ENCODE results near the gene IL34.

IL34 gene

GRCh38 chr16:70695331-70696070, 49.1 kb downstream of the IL34 start:
- Histone ChIP-seq H4K20me1 (ENCODE audit: insufficient read depth, low read length) (no peaks in the 10 kb centered on the region), H3F3A (ENCODE audit: insufficient read depth, low read length) (no peaks in the 10 kb centered on the region), H3K27me3 (replicated peaks; ENCODE audit: insufficient read depth, low read length) (no peaks in the 10 kb centered on the region), H3K79me2 (ENCODE audit: low read length) (no peaks in the 10 kb centered on the region), H3K4me3 (ENCODE audit: low read length) (no peak overlapping the region), H3K36me3 (replicated peaks; ENCODE audit: insufficient read depth, low read length) (no peaks in the 10 kb centered on the region), H3K9me2 (replicated peaks; ENCODE audit: insufficient read depth, low read length) (no peaks in the 10 kb centered on the region), H2AFZ (ENCODE audit: low read length) (no peak overlapping the region), H3K9ac (ENCODE audit: low read length) (no peak overlapping the region), H3K27ac (ENCODE audit: low read length) (no peak overlapping the region), H3K9me3 (replicated peaks; ENCODE audit: insufficient read depth, low read length) (no peaks in the 10 kb centered on the region), H3K4me2 (ENCODE audit: low read depth, low read length) (no peak overlapping the region), H3K4me1 (ENCODE audit: low read length) (no peaks in the 10 kb centered on the region)
- TF ChIP-seq EZH2phosphoT487 (IDR thresholded peaks at IDR 0.05; ENCODE audit: low read length): no peak
- TF ChIP-seq, protein P1, sequence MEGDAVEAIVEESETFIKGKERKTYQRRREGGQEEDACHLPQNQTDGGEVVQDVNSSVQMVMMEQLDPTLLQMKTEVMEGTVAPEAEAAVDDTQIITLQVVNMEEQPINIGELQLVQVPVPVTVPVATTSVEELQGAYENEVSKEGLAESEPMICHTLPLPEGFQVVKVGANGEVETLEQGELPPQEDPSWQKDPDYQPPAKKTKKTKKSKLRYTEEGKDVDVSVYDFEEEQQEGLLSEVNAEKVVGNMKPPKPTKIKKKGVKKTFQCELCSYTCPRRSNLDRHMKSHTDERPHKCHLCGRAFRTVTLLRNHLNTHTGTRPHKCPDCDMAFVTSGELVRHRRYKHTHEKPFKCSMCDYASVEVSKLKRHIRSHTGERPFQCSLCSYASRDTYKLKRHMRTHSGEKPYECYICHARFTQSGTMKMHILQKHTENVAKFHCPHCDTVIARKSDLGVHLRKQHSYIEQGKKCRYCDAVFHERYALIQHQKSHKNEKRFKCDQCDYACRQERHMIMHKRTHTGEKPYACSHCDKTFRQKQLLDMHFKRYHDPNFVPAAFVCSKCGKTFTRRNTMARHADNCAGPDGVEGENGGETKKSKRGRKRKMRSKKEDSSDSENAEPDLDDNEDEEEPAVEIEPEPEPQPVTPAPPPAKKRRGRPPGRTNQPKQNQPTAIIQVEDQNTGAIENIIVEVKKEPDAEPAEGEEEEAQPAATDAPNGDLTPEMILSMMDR (IDR thresholded peaks at IDR 0.05; ENCODE audit: low read length): no peak
- TF ChIP-seq EZH2 (optimal IDR thresholded peaks at IDR 0.05; ENCODE audit: low read depth, low read length): no peak
- no peak for DNase-seq

DNA sequence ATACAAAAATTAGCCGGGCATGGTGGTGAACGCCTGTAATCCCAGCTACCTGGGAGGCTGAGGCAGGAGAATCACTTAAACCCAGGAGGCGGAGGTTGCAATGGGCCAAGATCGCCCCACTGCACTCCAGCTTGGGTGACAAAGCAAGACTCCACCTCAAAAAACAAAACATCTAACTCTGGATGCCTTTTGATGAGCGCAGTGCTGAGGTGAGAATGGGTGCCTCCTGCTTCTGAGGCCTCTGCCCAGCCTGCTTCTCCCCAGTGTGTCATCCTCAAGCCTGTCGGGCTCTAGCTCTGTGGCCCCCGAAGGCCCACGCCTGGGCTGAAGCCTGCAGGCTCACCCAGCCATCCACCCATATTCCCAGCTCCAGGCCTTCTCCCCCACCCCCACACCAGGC, 50.0 kb downstream of the IL34 start:
- Histone ChIP-seq H3K27me3 (replicated peaks; ENCODE audit: insufficient read depth, low read length) (no peaks in the 10 kb centered on the region), H3K4me1 (ENCODE audit: low read length) (no peaks in the 10 kb centered on the region), H3F3A (ENCODE audit: insufficient read depth, low read length) (no peaks in the 10 kb centered on the region), H3K4me2 (ENCODE audit: low read depth, low read length) (no peak overlapping the region), H3K9me3 (replicated peaks; ENCODE audit: insufficient read depth, low read length) (no peaks in the 10 kb centered on the region), H3K36me3 (replicated peaks; ENCODE audit: insufficient read depth, low read length) (no peaks in the 10 kb centered on the region), H3K79me2 (ENCODE audit: low read length) (no peaks in the 10 kb centered on the region), H3K27ac (ENCODE audit: low read length) (no peak overlapping the region), H3K9me2 (replicated peaks; ENCODE audit: insufficient read depth, low read length) (no peaks in the 10 kb centered on the region), H3K9ac (ENCODE audit: low read length) (no peak overlapping the region), H2AFZ (ENCODE audit: low read length) (no peak overlapping the region), H3K4me3 (ENCODE audit: low read length) (no peak overlapping the region), H4K20me1 (ENCODE audit: insufficient read depth, low read length) (no peaks in the 10 kb centered on the region)
- TF ChIP-seq, protein P1 (IDR thresholded peaks at IDR 0.05; ENCODE audit: low read length): no peak
- TF ChIP-seq EZH2 (optimal IDR thresholded peaks at IDR 0.05; ENCODE audit: low read depth, low read length) (no peak), EZH2phosphoT487 (IDR thresholded peaks at IDR 0.05; ENCODE audit: low read length) (no peak)
- DNase-seq: no peak

DNA sequence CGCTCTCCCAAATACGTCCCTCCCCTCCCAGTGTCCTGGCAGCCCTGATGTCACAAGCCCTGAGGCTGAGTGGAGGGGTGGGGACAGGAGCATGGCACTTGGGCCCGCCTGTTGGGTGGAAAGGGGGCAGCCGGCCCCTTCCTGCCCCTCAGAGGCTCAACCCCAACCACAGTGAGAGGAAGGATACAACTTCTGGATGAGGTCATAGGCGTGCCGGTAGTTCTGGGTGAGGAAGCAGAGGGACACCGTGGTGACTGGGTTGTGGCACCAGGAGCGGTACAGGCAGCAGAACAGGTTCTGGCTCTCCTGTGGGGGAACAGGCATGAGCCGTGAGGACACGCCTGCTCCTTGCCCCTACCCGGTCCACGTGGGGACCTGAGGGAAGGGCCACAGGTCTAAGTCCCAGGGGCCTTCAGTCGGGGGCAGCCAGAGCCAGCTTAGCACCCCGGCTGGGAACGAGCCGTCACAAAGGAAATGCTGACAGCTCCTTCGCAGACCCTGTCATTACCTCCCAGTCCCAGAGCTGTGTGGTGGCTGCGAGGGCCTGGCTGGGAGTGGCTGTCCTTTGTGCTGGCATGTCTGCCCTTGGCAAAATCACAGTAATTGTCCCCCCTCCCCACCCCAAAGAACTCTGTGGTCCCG, 50.7 kb downstream of the IL34 start:
- TF ChIP-seq EZH2 (optimal IDR thresholded peaks at IDR 0.05; ENCODE audit: low read depth, low read length) (no peak), EZH2phosphoT487 (IDR thresholded peaks at IDR 0.05; ENCODE audit: low read length) (no peak)
- TF ChIP-seq, protein P1 (IDR thresholded peaks at IDR 0.05; ENCODE audit: low read length): no peak
- DNase-seq: no peak
- no peaks in the 10 kb centered on the region for H3K9me2 ChIP-seq (replicated peaks; ENCODE audit: insufficient read depth, low read length)

More for the DNA sequence above, 50.7 kb downstream of the IL34 start:
- no peaks in the 10 kb centered on the region for H3K36me3 ChIP-seq (replicated peaks; ENCODE audit: insufficient read depth, low read length)
- H3K4me1 ChIP-seq (ENCODE audit: low read length): no peaks in the 10 kb centered on the region
- no peak overlapping the region for H3K4me3 ChIP-seq (ENCODE audit: low read length)
- H3K27ac ChIP-seq (ENCODE audit: low read length): no peak overlapping the region
- H4K20me1 ChIP-seq (ENCODE audit: insufficient read depth, low read length): no peaks in the 10 kb centered on the region
- no peaks in the 10 kb centered on the region for H3K79me2 ChIP-seq (ENCODE audit: low read length)
- no peaks in the 10 kb centered on the region for H3F3A ChIP-seq (ENCODE audit: insufficient read depth, low read length)
- no peak overlapping the region for H3K4me2 ChIP-seq (ENCODE audit: low read depth, low read length)
- H3K9me3 ChIP-seq (replicated peaks; ENCODE audit: insufficient read depth, low read length): no peaks in the 10 kb centered on the region
- no peaks in the 10 kb centered on the region for H3K27me3 ChIP-seq (replicated peaks; ENCODE audit: insufficient read depth, low read length)
- H2AFZ ChIP-seq (ENCODE audit: low read length): no peak overlapping the region
- H3K9ac ChIP-seq (ENCODE audit: low read length): no peak overlapping the region
